PC-3 (cell line): Measurements from ENCODE around the gene KIAA1328.

Source experiments
- CTCF ChIP-seq: fragments of 300-600 bp; sonication (generic); conservative IDR thresholded peaks from 2 replicates; pipeline ENCODE4 v1.5.1; 2017; ENCODE audit warnings: antibody characterized with exemption, low read depth, mild to moderate bottlenecking, low read length
- EZH2 ChIP-seq: fragments of 300-600 bp; sonication (generic); IDR thresholded peaks from one replicate; pipeline ENCODE4 v1.6.1; 2017; ENCODE audit warnings: antibody characterized with exemption, mild to moderate bottlenecking, low read length; ENCODE audit not compliant: unreplicated experiment
- EZH2phosphoT487 ChIP-seq: fragments of 300-600 bp; sonication (generic); IDR thresholded peaks from 2 replicates; pipeline ENCODE4 v1.6.1; 2018; ENCODE audit warnings: mild to moderate bottlenecking, antibody characterized with exemption, low read length, borderline replicate concordance

DNA sequence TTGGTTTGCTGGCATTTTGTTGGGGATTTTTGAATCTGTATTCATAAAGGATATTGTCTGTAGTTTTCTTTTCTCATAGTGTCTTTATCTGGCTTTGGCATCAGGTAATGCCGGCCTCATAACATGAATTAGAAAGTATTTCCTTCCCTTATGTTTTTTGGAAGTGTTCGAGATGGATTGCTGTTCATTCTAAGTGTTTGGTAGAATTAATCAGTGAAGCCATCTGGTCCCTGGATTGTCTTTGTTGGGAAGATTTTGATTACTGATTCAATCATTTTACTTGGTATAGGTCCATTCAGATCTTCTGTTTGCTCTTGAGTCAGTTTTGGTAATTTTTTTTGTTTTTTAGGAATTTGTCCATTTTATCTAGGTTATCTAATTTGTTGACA, 22.3 kb downstream of the KIAA1328 start:
- no peak for TF ChIP-seq EZH2
- no peak for TF ChIP-seq EZH2phosphoT487
- no peak for TF ChIP-seq CTCF
